ENCODE data around the gene NFATC1.

The NFATC1 gene

DNA sequence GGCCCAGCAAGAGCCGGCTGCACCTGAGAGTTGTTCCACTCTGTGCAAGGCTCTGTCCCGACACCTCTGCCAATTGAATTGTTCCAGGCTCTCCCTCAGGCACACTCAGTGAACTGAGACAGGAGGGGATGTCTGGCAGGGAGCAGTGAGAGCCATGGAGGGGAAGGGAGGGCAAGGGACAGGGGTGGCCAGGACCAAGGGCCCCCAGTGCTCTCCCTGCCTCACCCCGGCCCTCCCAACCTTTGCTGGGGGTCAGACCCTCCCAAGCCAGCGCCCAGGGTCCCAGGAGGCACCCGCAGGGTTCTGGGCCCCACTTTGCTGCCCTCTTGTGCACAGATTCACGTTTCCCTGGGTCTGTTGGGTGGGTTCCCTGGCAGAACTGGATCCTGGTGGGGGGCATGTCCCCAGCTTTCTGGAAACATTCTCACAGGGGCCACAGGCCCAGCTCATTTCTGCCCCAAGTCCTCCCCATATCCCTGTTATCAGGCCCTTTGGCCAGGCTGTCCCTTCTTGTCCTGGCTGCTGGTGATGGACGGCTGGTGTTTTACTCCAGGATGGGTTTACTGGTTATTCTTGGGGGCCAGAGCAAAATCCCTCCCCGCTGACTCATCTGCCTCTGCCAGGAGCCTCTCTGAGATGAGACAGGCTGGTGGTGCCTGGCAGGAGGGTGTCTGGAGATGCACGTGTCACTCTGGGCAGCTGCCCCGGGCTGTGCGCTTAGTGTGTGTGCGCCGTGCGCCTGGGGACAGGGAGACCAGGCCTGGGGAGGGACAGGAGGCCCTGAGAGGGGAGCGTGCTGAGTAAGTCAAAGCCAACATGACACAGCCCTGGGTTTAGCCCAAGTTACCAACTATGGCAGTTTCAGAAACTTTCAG is 147.4 kb downstream of the NFATC1 start:
- no peak overlapping the region for H3K27ac ChIP-seq (ENCODE audit: low read length)
- no peaks in the 10 kb centered on the region for H3K36me3 ChIP-seq (ENCODE audit: control insufficient read depth, insufficient read depth, low read length)
- DNase-seq (ENCODE audit: low read depth, low spot score), result no peak
- H3K27me3 ChIP-seq (ENCODE audit: control insufficient read depth, insufficient read depth, low read length), result no peaks in the 10 kb centered on the region
- H3K9me3 ChIP-seq (ENCODE audit: control insufficient read depth, insufficient read depth, low read length), result no peaks in the 10 kb centered on the region
- H3K4me3 ChIP-seq (ENCODE audit: low read length), result no peak overlapping the region
- no CpG with 5 or more reads among the region's 15 CpGs for WGBS (ENCODE audit: insufficient coverage, insufficient read length)
- no peaks in the 10 kb centered on the region for H3K4me1 ChIP-seq (ENCODE audit: control insufficient read depth, insufficient read depth, low read length)

DNA sequence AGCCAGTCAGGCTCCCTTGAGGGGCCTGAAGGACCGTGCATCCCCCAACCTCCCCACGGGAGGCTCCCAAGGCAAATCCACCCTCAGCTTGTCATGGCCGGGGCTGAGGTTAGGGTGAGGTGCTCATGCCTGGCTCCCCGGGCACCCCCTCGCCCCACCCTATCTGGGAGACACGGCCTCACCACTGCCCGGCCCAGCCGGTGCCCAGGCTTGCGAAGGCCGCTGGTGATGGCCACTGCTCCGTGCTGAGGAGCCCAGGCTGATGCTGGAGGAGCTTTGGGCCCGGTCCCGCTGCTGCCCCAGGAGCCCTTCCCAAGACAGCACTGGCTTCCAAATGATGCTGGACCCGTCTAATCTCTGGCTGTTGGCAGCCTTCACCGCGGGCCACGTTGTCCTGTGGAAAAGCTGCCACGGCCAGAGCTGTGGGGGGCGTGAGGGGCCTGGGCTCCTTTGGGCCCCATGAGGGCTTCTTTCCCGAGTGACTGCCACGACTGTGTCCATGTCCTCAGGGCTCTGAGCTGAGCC is 148.2 kb downstream of the NFATC1 start:
- Histone ChIP-seq H3K27me3 (ENCODE audit: control insufficient read depth, insufficient read depth, low read length) (no peaks in the 10 kb centered on the region), H3K36me3 (ENCODE audit: control insufficient read depth, insufficient read depth, low read length) (no peaks in the 10 kb centered on the region), H3K9me3 (ENCODE audit: control insufficient read depth, insufficient read depth, low read length) (no peaks in the 10 kb centered on the region), H3K4me3 (ENCODE audit: low read length) (no peak overlapping the region), H3K4me1 (ENCODE audit: control insufficient read depth, insufficient read depth, low read length) (no peaks in the 10 kb centered on the region), H3K27ac (ENCODE audit: low read length) (no peak overlapping the region)
- DNase-seq (ENCODE audit: low read depth, low spot score), result no peak
- no CpG with 5 or more reads among the region's 21 CpGs for WGBS (ENCODE audit: insufficient coverage, insufficient read length)

DNA sequence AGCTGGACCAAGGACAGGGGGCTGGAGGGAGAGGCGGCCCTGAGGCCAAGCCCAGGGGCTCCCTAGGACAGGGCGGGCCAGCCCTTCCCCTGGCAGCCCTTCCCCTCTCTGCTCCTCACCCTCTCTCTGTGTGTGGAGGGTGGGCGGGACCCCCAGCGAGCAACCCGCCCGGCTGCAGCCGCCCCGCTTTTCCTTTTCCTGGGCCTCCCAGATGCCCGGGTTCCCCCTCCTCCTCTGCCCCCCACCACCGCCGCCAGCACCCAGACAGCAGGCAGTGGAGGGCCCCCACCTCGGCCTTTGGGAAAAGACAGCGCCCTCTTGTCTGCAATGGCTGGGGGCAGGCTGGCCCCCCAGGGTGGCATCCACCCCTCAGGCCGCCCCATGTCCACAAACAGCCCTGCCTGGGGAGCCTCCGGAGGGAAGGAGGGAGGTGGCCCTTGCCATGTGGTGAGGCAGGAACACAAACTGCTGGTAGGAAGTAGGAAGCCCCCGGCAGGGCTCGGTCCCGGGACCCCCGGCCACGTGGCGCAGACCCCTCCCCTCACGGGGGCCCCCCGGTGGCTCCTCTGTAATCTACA is 148.7 kb downstream of the NFATC1 start:
- DNase-seq (ENCODE audit: low read depth, low spot score), result no peak
- no peaks in the 10 kb centered on the region for H3K4me1 ChIP-seq (ENCODE audit: control insufficient read depth, insufficient read depth, low read length)
- H3K4me3 ChIP-seq (ENCODE audit: low read length), result no peak overlapping the region
- no CpG with 5 or more reads among the region's 23 CpGs for WGBS (ENCODE audit: insufficient coverage, insufficient read length)
- H3K27ac ChIP-seq (ENCODE audit: low read length), result no peak overlapping the region
- no peaks in the 10 kb centered on the region for H3K9me3 ChIP-seq (ENCODE audit: control insufficient read depth, insufficient read depth, low read length)
- H3K27me3 ChIP-seq (ENCODE audit: control insufficient read depth, insufficient read depth, low read length), result no peaks in the 10 kb centered on the region
- no peaks in the 10 kb centered on the region for H3K36me3 ChIP-seq (ENCODE audit: control insufficient read depth, insufficient read depth, low read length)

GRCh38 chr18:79545255-79545654 is 149.5 kb downstream of the NFATC1 start:
- Histone ChIP-seq H3K4me3 (ENCODE audit: low read length) (no peak overlapping the region), H3K27ac (ENCODE audit: low read length) (no peak overlapping the region), H3K9me3 (ENCODE audit: control insufficient read depth, insufficient read depth, low read length) (no peaks in the 10 kb centered on the region), H3K27me3 (ENCODE audit: control insufficient read depth, insufficient read depth, low read length) (no peaks in the 10 kb centered on the region), H3K36me3 (ENCODE audit: control insufficient read depth, insufficient read depth, low read length) (no peaks in the 10 kb centered on the region), H3K4me1 (ENCODE audit: control insufficient read depth, insufficient read depth, low read length) (no peaks in the 10 kb centered on the region)
- DNase-seq (ENCODE audit: low read depth, low spot score), result no peak
- no CpG with 5 or more reads among the region's 20 CpGs for WGBS (ENCODE audit: insufficient coverage, insufficient read length)

DNA sequence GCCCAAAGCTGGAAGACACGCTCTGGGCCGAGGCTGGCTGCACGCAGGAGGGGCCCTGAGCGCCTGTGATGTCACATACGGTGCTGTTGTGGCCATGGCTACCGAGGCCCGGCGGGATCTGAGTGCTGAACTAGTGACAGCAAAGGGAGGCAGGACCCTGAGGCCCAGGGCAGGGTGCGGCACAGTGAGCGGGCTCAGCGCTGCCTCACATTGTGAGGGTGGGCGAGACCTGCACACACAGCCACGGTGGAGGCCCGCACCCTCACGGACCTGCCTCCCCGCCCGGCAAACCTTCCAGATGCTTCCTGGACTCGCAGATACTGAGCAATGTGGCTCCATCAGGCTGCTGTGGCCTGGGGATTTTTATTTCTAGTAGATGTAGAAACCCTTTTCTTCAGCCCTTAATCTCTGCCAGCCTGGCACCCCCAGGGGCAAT is 150.0 kb downstream of the NFATC1 start:
- no peak for DNase-seq (ENCODE audit: low read depth, low spot score)
- no peaks in the 10 kb centered on the region for H3K4me1 ChIP-seq (ENCODE audit: control insufficient read depth, insufficient read depth, low read length)
- no peak overlapping the region for H3K4me3 ChIP-seq (ENCODE audit: low read length)
- no CpG with 5 or more reads among the region's 18 CpGs for WGBS (ENCODE audit: insufficient coverage, insufficient read length)
- no peaks in the 10 kb centered on the region for H3K36me3 ChIP-seq (ENCODE audit: control insufficient read depth, insufficient read depth, low read length)
- no peak overlapping the region for H3K27ac ChIP-seq (ENCODE audit: low read length)
- H3K27me3 ChIP-seq (ENCODE audit: control insufficient read depth, insufficient read depth, low read length), result no peaks in the 10 kb centered on the region
- no peaks in the 10 kb centered on the region for H3K9me3 ChIP-seq (ENCODE audit: control insufficient read depth, insufficient read depth, low read length)

DNA sequence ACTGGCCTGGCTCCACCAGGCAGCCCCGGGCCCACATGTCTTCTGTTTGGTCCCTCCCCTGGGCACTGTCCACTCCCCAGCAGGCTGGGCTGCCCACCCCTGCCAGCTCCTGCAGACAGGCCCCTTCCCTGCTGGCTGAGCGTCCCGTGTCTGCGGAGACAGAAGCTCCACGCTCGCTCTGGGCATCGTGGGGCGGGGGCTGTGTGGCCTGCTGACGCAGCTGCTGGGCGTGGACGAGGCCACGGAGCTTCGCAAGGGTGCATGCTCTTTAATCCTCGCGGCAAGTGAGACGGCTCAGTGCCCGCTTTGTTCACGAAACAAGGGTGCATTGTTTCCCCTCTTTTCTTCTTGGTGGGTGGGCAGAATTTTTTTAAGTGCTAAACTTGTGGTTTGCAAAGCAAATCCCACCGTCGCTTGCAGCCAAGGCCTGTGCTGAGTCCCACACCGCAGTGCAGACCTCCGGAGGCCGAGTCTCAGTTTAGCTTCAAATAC is 151.1 kb downstream of the NFATC1 start:
- no peak overlapping the region for H3K4me3 ChIP-seq (ENCODE audit: low read length)
- H3K9me3 ChIP-seq (ENCODE audit: control insufficient read depth, insufficient read depth, low read length), result no peaks in the 10 kb centered on the region
- no peaks in the 10 kb centered on the region for H3K4me1 ChIP-seq (ENCODE audit: control insufficient read depth, insufficient read depth, low read length)
- no peaks in the 10 kb centered on the region for H3K27me3 ChIP-seq (ENCODE audit: control insufficient read depth, insufficient read depth, low read length)
- H3K36me3 ChIP-seq (ENCODE audit: control insufficient read depth, insufficient read depth, low read length), result no peaks in the 10 kb centered on the region
- DNase-seq (ENCODE audit: low read depth, low spot score), result no peak
- no peak overlapping the region for H3K27ac ChIP-seq (ENCODE audit: low read length)
- WGBS (ENCODE audit: insufficient coverage, insufficient read length), result no CpG with 5 or more reads among the region's 23 CpGs

DNA sequence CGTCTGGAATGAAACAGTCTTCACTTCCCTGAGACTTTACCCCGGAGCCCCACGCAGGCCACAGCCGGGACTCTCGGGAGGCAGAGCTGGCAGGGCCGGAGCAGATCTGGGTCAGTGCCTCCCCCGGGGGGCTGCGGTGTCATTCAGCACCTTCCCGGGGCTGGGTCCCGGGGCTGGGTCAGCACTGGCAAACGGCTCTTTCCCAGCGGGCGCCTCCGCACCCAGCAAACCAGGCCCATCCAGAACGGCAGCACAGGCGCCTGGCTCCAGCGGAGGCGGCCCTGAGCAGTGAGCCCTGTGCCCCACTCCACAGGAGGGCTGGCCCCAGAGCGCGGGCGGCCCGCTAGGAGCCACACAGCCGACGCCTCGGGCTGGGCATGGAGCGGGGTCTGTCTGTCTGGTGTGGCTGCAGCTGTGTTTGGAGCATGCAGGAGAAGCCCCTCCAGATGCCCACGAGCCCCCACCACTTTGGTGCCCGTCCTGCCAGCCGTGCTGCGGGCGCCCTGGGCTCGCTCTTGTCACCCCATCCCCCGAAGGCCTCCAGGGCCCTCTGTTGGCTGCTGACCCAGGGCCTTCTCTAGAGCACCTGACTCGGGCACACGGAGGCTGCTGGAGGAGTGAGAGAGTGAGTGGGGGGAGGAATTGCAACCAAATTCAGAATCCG is 151.8 kb downstream of the NFATC1 start:
- WGBS (ENCODE audit: insufficient coverage, insufficient read length), result no CpG with 5 or more reads among the region's 36 CpGs
- H3K4me1 ChIP-seq (ENCODE audit: control insufficient read depth, insufficient read depth, low read length), result no peaks in the 10 kb centered on the region
- no peaks in the 10 kb centered on the region for H3K9me3 ChIP-seq (ENCODE audit: control insufficient read depth, insufficient read depth, low read length)
- H3K27me3 ChIP-seq (ENCODE audit: control insufficient read depth, insufficient read depth, low read length), result no peaks in the 10 kb centered on the region
- no peak overlapping the region for H3K4me3 ChIP-seq (ENCODE audit: low read length)
- H3K27ac ChIP-seq (ENCODE audit: low read length), result no peak overlapping the region
- H3K36me3 ChIP-seq (ENCODE audit: control insufficient read depth, insufficient read depth, low read length), result no peaks in the 10 kb centered on the region
- no peak for DNase-seq (ENCODE audit: low read depth, low spot score)

DNA sequence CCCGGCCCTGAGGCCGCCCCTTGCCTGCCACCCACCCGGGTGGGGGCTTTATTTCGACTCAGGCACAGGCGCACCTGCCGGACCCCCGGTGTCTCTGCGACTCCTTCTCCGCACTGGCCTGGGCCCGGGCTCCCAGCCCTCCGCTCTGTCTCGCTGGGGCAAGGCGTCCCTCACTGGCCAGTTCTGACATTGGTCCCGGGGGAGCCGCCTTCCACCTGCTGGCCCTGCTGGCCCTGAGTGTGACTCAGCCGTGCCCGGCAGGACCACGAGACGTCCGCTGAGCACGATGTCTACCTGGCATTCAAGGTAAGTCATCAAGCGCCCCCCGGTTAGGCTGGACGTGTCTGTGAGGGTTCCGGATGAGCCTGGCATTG is 152.3 kb downstream of the NFATC1 start:
- H3K27me3 ChIP-seq (ENCODE audit: control insufficient read depth, insufficient read depth, low read length), result no peaks in the 10 kb centered on the region
- no peak overlapping the region for H3K4me3 ChIP-seq (ENCODE audit: low read length)
- H3K36me3 ChIP-seq (ENCODE audit: control insufficient read depth, insufficient read depth, low read length), result no peaks in the 10 kb centered on the region
- no peak for DNase-seq (ENCODE audit: low read depth, low spot score)
- H3K4me1 ChIP-seq (ENCODE audit: control insufficient read depth, insufficient read depth, low read length), result no peaks in the 10 kb centered on the region
- no CpG with 5 or more reads among the region's 25 CpGs for WGBS (ENCODE audit: insufficient coverage, insufficient read length)
- no peak overlapping the region for H3K27ac ChIP-seq (ENCODE audit: low read length)
- no peaks in the 10 kb centered on the region for H3K9me3 ChIP-seq (ENCODE audit: control insufficient read depth, insufficient read depth, low read length)

GRCh38 chr18:79548621-79548985 is 152.9 kb downstream of the NFATC1 start:
- no CpG with 5 or more reads among the region's 24 CpGs for WGBS (ENCODE audit: insufficient coverage, insufficient read length)

DNA sequence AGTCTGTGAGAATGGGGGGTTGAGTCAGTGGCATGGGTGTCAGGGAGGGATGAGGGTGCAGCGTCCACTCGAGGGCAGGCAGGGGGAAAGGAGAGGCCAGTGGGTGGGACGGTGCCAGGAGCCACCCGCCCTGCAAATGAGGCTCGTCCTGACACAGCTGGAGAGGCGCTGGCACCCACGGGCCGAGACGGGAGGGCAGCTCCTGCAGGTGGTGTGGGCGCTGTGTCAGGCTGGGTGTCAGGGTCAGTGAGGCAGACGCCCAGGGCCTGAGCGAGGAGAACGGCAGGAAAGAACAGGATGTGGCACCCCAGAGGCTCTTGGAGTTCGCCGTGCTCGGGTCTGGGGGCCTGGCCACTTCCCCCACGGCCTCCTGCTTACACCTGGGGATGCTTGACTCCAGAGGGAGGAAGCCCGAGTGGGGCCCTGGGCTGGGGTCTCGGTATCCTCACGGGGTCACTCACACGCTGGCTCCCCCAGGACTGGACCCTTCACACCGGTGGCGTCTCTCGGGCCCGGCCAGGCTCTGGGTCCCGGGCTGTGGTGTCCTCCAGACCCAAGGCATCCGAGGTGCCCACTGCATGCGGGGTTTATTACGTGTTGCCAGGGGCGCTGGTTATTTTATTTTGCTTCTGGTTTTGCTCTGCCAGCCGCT is 153.4 kb downstream of the NFATC1 start:
- Histone ChIP-seq H3K36me3 (ENCODE audit: control insufficient read depth, insufficient read depth, low read length) (no peaks in the 10 kb centered on the region), H3K4me1 (ENCODE audit: control insufficient read depth, insufficient read depth, low read length) (no peaks in the 10 kb centered on the region), H3K27ac (ENCODE audit: low read length) (no peak overlapping the region), H3K4me3 (ENCODE audit: low read length) (no peak overlapping the region), H3K27me3 (ENCODE audit: control insufficient read depth, insufficient read depth, low read length) (no peaks in the 10 kb centered on the region), H3K9me3 (ENCODE audit: control insufficient read depth, insufficient read depth, low read length) (no peaks in the 10 kb centered on the region)
- WGBS (ENCODE audit: insufficient coverage, insufficient read length), result no CpG with 5 or more reads among the region's 31 CpGs
- no peak for DNase-seq (ENCODE audit: low read depth, low spot score)

More at GRCh38 chr18:79548621-79548985, 152.9 kb downstream of the NFATC1 start:
- Histone ChIP-seq H3K9me3 (ENCODE audit: control insufficient read depth, insufficient read depth, low read length) (no peaks in the 10 kb centered on the region), H3K27ac (ENCODE audit: low read length) (no peak overlapping the region), H3K27me3 (ENCODE audit: control insufficient read depth, insufficient read depth, low read length) (no peaks in the 10 kb centered on the region), H3K4me1 (ENCODE audit: control insufficient read depth, insufficient read depth, low read length) (no peaks in the 10 kb centered on the region), H3K36me3 (ENCODE audit: control insufficient read depth, insufficient read depth, low read length) (no peaks in the 10 kb centered on the region), H3K4me3 (ENCODE audit: low read length) (no peak overlapping the region)
- DNase-seq (ENCODE audit: low read depth, low spot score), result no peak
